ENCODE data around the gene RTN4RL2.

RTN4RL2 gene

DNA sequence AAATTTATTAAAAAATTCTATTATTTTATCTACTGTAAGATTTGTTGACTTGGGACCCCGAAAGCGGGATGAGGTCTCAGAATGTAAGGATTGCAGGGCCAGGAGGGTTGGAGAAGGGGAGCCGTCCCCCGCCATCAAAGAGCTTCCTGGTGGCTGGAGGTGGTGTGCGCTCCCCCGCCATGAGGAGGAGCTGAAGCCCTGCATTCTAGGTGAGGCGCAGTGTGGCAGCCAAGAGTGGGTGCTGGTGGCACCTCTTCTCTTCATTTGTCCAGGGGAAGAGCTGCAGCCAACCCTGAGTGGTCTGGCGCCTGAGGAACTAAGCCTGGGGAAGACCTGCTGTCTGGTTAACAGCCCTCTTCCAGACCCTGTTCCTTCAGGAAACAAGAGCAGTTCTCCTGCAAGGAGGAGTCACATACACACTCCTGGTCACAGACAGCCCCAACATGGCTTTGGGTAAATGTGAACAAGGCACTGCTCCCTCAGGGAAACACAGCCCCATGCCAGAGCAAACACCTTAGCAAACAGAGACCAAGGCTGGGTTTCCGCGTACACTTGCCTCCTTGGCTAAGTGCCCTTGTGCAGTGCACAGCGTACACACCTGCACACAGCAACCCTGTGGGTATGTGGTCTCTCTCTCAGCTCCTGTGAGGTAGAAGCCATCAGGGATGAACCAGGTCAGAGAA, 17.3 kb downstream of the RTN4RL2 start:
- DNase-seq: no peak

DNA sequence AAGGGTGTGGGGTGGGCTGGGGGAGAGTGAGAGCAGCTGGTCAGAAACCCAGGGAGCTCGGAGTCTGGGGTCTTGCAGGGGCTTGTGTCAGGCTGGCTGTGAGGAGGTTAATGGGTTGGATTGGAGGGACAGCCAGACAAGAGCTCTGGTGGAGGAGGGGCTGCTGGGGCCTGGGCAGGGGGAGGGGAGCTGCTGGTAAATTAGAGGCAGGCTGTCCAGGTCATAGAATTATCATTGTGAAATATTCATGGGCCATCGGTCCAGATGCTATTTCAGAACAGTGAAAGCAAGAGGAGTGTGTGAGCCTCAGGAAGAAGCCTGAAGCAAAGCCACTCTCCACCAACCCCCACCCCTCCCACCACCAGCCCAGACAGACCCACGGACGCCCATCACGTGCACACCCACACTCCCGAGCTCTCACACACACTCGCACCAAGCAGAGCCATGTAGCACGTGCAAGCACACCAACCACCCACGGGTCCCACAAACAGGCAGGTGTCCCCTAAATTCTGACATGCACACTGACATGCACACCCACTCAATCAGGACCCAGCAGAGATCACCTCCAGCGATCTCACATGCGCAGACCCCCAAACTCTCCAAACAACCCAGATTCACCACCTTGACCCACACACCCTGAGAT, 18.8 kb downstream of the RTN4RL2 start:
- DNase-seq: no peak
- intact Hi-C loops (cut with DNase I): no loop called here

More for the DNA sequence above, 17.3 kb downstream of the RTN4RL2 start:
- intact Hi-C loops (cut with DNase I): no loop called here

DNA sequence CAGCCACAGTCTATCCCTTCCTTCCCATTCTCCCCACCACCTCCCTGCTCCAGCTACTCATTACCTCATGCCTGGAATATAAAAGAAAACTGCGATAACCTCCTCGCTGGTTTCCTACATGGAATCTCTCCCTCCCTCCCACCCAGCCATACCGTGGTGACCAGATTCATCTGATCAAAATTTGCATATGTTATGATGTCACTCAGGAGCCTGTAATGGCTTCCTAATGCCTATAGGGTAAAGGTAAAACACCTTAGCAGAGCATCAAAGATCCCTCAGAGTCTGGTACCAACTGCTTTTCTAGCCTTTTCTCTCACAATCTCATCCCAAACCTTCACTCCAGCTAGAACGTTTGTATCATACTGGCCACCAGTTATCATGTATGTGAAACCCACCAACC, 19.6 kb downstream of the RTN4RL2 start:
- intact Hi-C loops (cut with DNase I): no loop called here
- no peak for DNase-seq

DNA sequence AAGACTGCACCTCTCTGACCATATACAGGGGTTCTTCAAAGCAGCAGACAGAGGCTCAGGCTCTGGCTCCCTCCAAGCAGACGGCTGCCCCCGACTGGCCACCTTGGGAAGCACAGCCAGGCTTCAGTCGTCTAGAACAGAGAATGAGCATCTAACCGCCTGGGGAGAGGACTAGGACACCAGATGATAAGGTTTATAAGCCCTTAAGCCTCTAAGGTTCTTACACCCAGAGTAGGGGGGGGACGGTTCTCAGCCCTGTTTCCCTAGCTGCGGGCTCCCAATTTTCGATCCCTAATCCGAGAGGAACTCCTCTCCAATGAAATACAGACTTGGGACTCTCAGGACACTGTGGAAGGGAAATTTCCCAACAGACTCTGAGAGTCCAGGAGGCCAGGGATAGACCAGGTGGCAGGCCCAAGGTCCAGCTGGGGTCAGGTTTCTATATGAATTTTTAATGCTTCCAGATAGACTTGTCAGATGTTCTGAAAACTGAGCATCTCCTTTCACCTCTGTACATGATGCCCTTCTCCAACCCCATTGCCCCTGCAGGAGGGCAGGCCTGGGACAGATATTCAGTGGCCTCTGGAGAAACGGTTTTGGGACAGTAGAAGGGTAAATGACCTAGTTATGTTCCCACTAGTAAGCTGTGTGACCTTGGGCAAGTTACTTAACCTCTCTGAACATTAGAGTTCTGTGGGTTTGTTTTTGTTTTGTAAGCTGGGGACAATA, 20.2 kb downstream of the RTN4RL2 start:
- peak in 9 of 10 donors; percentile 63 to 95 (median 79) for DNase-seq
- intact Hi-C loops (cut with DNase I): no loop called here

DNA sequence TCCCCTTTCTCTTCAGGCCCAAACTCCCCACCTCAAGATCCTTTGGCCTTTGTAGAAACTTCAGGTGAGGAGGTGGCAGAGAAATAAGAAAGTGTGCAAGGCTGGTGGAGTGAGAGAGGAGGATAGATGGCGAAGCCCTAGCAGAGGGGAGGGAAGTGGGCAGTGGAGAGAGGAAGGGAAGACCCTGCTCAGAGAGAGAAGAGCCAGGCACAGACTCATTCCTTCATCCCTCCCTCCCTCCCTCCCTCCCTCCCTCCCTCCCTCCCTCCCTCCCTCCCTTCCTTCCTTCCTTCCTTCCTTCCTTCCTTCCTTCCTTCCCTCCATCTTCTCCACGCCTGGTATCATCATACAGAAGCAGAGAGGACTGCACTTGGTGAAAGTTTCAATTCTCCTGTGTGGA, 21.0 kb downstream of the RTN4RL2 start:
- DNase-seq: no peak
- intact Hi-C loops (cut with DNase I): no loop called here

DNA sequence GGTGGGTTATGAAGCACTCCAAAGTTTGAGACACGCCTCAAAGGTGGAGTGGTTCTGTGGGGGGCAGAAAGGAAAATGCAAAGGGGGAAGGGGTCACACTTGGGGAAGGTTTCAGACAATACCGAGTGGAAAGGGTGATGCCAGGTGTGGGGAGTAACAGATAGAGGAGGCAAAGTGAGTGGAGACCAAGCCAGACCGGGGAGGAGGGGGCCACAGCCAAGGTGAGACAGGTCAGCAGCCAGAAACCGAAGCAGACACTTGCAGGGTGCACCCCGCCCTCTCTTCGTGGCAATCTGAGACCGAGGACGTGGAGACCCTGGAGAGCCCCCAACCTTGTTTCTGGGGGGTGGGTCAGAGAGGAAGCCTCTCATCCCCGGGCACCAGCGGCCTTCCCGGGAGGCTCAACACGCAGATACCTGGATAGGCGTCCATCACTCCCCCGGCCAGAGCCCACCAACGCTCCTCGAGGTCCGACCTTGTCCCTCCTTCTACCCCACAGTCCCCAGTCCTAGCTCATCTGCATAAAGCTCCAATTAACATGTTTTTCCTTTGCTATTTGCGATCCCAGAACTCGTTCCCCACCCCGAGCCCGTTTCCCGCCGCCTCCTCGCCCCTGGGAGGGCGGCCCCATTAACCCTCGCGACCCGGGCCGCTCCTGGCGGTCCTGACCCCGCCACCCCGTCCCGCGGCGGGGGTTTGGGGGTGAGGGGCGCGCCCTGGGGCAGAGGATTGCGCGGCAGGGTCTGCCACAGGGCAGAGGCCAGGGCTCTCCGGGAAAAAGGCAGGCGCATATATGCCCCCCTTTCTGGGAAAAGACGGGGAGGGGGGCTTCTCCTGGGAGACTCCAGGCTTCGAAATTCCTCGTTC, 21.8 kb downstream of the RTN4RL2 start:
- intact Hi-C loops (cut with DNase I): no loop called here
- DNase-seq: peak in 1 of 10 donors; percentile 71

DNA sequence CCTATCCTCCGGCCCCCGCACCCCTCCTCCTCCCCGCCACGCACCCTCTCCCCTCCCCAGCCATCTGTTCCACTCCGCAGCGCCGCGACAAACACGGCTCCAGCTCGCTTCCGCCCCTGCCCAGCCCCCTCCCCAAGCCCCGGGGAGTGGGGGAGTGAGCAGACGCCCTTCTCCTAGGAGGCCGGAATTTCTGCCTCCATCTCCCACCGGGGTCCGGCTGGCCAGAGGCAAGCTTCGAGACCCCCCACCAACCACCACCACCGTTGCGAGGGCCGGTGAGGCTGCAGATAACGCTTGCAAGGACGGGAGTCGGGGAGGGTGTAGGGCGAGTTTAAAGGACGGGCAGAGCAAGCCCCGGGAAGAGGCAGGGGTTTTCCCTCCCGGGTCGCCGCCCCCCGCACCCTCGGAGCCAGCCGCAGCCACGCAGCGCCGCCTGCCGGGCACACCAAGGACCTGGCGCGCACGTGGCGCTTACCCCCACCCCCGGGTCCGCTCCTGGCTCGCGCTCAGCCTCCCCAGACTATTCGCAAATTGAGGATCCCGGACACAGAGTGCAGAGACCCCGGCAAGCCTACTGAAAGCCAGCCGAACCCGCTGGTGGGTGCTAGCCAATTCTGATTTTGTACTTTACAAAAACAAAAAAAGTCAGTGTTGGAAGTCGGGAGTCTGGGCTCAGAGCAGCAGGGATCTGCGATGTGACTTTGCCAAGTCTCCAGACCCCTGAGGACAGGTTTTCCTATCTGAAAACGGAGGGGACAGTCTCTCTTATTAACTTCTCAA, 22.6 kb downstream of the RTN4RL2 start:
- intact Hi-C loops (cut with DNase I): no loop called here
- DNase-seq: peak in 5 of 10 donors; percentile 35 to 88 (median 42)

DNA sequence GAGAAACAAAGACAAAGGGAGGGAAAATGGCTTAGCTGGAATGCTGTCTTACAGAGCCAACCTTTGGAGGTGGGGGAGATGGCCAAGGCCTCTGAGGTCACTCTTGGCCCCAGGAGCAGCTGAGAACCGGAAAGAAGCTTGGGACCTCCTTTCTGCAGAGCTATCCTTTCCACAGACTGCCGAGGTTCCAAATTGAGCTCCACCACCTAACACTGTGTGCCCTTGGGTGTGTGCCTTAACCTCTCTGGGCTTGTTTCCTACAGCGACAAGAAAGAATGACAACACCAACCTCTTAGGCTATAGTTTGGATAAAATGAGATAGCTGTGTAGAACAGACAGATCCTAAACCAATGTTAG, 23.2 kb downstream of the RTN4RL2 start:
- intact Hi-C loops (cut with DNase I): no loop called here
- peak in 1 of 10 donors; percentile 20 for DNase-seq

DNA sequence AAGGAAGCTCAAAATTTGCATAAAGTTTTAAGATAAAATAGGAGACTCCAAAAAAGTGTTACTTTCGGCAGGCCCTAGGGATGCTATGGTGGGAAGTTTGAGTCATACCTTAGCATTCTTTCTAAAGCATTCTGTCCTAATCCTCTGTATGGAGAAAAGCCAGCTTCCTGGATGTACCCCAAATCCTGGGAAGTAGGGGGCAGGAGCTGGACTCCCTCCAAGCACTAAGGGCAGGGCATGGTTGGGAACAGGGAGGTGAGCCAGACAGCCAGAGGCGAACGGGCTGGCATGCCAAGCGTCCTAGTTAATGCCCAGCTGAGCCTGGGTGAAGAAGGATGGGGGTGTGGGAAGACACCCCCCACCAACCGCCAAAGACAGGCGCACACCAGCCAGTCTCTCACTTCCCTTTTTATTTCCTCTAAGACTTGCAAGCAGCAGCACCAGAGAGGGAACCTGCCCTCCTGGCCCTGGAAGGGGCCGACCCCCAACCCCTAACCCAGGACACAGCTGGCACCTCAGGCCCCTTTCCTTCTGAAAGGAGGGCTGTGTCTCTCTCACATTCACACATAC, 23.9 kb downstream of the RTN4RL2 start:
- DNase-seq: peak in 1 of 10 donors; percentile 70
- intact Hi-C loops (cut with DNase I): no loop called here

DNA sequence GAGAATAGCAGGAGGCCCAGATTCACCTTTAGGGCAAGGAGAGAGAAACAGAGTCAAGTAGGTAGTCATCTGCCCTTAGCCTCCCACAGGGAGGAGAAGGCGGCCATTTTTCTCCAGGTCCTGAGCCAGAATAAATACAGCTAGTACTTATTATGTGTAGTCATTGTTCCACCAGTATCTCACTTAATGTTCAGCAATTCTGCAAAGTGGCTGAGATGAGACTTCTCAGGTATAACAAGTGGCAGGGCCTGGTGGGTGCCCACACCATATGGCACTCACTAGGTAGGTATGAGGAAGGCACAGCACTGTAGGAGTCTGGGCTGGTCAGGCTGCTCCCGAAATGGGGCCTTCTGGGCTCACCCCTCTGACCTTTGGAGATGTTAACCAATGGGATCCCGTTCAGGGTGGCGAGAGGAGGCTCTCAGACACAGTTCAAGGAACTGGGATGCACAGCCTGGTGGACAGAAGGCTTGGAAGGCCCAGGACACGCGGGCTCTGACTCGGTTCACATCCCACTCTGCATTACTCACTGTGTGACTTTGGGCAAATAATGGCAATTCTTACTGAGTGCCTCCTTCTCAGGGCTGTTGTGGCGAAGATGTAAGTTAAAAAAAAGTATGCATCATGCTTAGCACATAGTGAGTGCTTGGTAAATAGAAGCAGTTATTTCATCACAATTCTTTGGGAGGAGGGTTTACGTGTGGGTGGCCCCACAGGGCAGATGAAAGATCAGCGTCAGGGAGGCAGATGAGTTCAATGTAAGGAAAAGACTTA, 25.1 kb downstream of the RTN4RL2 start:
- DNase-seq: peak in 1 of 10 donors; percentile 33
- intact Hi-C loops (cut with DNase I): no loop called here

DNA sequence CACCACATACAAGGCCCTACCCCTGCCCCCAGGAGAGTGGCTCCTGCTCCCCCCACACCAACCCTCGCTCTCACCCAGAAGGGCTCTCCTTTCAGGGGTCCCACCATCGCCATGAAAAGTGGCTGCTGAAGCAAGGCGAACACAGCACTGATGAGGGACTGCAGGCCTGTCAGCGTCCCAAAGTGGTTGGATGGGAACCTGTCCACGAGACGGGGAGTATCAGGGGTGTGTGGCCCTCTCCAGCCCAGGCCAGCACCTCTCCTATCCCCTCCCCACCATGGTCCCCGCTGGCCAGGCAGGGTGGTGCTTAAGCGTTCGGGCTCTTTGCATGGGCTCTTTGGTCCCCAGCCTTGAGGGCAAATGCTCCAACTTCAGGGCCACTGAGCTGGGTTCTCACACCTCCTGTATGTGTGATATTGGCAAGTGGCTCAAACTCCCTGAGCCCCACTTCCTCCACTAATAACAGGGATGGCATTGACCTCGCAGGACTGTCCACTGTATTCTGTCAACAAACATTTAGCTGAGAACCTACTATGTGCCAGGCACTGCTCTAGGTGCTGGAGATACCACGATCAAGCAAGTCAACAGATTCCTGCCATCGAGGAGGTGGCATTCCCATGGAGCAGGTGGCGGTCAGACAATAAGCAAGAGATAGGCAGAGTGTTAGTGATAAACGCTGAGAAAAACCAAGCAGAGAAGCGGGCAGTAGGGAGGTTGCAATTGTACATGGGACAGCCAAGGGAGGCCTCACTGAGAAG, 26.9 kb downstream of the RTN4RL2 start:
- intact Hi-C loops (cut with DNase I): no loop called here
- DNase-seq: peak in 1 of 10 donors; percentile 53

DNA sequence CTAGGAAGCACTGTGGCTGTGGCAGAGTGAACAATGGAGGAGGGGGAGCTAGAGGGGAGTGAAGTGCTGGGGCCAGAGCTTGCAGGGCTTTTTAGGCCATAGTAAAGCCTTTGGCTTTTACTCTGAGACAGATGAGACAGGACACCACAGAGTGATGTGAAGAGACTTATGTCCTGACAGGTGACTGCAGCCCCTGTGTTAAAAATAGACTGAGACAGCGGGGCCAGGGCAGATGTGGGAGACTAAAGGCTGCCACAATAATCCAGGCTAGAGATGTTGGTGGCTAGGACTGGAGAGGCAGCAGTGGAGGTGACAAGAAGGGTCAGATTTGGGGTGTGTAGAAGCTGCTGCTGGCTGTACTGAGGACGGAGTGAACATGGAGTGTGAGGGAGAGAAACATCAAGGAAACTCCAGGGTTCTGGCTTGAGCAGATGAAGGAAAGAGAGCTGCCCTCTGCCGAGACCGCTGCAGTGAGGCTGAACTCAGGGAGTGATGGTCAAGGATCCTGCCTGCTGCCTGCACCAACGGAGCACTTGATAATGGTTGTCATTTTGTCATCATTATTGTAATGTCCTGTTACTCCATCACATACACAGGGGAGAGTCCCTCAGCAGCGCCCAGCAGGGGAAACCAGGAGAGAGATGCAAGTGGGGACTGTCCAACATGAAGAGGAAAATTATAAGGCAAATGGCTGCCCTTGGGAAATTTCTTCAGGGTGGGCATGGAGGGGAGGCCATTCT, 27.8 kb downstream of the RTN4RL2 start:
- intact Hi-C loops (cut with DNase I): no loop called here
- peak in 1 of 10 donors; percentile 39 for DNase-seq

DNA sequence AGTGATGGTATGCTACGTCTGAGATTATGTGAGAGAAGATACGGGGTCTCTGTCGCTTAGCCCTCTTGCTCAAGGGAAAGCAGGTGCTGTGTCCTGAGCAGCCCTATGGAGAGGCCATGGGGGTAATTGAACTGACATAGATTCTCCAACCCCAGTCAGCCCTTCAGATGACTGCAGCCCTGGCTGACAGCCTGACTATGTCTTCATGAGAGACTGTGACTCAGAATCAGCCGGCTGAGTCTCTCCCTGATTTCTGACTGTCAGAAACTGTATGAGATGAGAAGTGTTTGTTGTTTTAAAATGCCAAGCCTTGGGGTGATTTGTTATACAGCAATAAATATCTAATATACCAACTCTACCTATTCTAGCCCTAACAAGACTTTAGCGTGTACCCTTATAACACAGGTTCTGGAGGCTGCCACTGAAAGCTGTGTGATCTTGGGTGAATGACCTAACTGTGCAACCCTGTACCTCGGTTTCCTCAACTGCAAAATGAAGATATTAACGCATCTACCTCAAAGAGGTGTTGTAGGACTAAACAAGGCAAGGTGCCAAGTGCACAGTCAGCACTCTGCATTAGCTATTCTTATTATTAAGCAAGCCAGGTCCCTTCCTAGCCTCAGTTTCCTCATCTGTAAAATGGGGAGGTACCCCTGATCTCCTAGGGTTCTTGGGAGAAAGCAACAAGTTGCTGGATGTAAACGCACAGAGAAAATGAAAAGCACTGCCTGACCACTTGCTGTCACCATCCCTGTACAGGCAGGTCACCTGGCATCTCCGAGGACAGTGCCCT, 30.3 kb downstream of the RTN4RL2 start:
- intact Hi-C loops (cut with DNase I): no loop called here
- DNase-seq: peak in 1 of 10 donors; percentile 47

DNA sequence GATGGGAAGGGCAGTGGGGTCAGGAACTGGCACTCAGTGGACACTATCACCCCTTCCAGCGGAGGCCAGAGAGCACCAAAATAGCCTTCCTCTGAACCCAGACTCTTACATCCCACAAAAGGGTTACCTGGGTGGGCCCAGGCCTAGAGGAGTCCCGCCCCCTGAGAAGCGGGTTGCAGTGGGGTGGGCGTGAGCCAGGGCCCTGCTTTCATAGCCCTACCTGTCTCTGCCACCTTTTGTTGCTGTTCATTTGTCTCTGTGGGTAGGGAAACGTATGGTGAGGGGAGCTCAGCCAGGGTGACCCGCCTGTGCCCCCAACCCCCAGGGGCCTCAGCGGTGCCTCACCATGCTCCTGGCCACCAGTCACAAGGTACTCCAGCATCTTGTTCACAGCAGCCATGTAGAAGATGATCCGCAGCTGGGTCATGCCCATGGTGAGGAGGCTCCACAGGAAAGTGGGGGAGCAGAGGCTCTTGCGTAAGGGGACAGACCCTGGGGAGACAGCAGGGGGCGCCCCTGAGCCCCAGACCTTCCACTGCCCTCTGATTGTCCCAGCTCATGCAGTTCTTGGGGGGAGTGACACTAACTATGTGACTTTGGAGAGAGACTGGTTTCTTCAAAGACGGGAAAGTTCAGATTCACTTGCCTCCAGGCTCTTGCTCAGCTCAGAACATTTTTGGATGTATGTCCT, 31.2 kb downstream of the RTN4RL2 start:
- DNase-seq: peak in 4 of 10 donors; percentile 41 to 89 (median 63)
- intact Hi-C loops (cut with DNase I): loop anchor here (2.0 kb wide), 1 partner anchor 35 kb away; no protein-coding TSS in a partner anchor

All from posterior cingulate gyrus (tissue), 11 donors.